HepG2 (cell line): ENCODE data around the gene PKM. TPM values are rescaled to one million over a fixed set of nuclear protein-coding genes. Genes with fewer than 3 reads are reported as not detected.

Experiments
- ATF7-NPFF ChIP-seq: sonication (generic); formaldehyde crosslinking; IDR thresholded peaks from 2 replicates; pipeline ENCODE4 v1.8.1; 2023; ENCODE audit warnings: mild to moderate bottlenecking, low read depth, missing genetic modification reagents, moderate library complexity
- BRF2 ChIP-seq: sonication (generic); formaldehyde crosslinking; IDR thresholded peaks from 2 replicates; pipeline ENCODE4 v1.8.1; 2022; ENCODE audit warnings: mild to moderate bottlenecking, missing genetic modification reagents
- CBX5 ChIP-seq: sonication (generic); formaldehyde crosslinking; IDR thresholded peaks from 2 replicates; pipeline ENCODE4 v1.4.0; 2020; ENCODE audit warnings: missing genetic modification reagents, borderline replicate concordance
- CEBPB ChIP-seq: IDR thresholded peaks from 2 replicates; pipeline ENCODE4 v1.6.1; 2011; ENCODE audit warnings: low read depth, low read length, improper control_type of control experiment, borderline replicate concordance
- CSRNP2 ChIP-seq: sonication (generic); formaldehyde crosslinking; conservative IDR thresholded peaks from 2 replicates; pipeline ENCODE4 v1.8.0; 2022; ENCODE audit warnings: low read depth, missing genetic modification reagents
- E2F1 ChIP-seq: sonication (generic); formaldehyde crosslinking; IDR thresholded peaks from 2 replicates; pipeline ENCODE4 v1.5.0; 2020; ENCODE audit warnings: missing genetic modification reagents
- FOSL1 ChIP-seq: sonication (generic); formaldehyde crosslinking; IDR thresholded peaks from 2 replicates; pipeline ENCODE4 v1.9.0; 2021; ENCODE audit warnings: missing genetic modification reagents, borderline replicate concordance
- GTF3A ChIP-seq: sonication (generic); formaldehyde crosslinking; conservative IDR thresholded peaks from 2 replicates; pipeline ENCODE4 v1.4.0; 2020; ENCODE audit warnings: mild to moderate bottlenecking, missing genetic modification reagents
- JUND ChIP-seq: sonication (generic); formaldehyde crosslinking; IDR thresholded peaks from 2 replicates; pipeline ENCODE4 v1.8.0; 2022; ENCODE audit warnings: mild to moderate bottlenecking, missing genetic modification reagents
- MEIS2 ChIP-seq: sonication (generic); formaldehyde crosslinking; IDR thresholded peaks from 2 replicates; pipeline ENCODE4 v1.9.0; 2021; ENCODE audit warnings: mild to moderate bottlenecking, missing genetic modification reagents
- MYNN ChIP-seq: sonication (generic); formaldehyde crosslinking; IDR thresholded peaks from 2 replicates; pipeline ENCODE4 v1.4.0; 2020; ENCODE audit warnings: mild to moderate bottlenecking, low read depth, missing genetic modification reagents
- NCOR1 ChIP-seq: fragments of 200-600 bp; sonication (generic); IDR thresholded peaks from 2 replicates; pipeline ENCODE4 v1.7.0; 2017; ENCODE audit warnings: antibody characterized with exemption, low read length, borderline replicate concordance
- NR2F1 ChIP-seq, 2 experiments: fragments of 450-650 bp in 1 of 2; formaldehyde crosslinking in 1 of 2; IDR thresholded peaks; 2 replicates each; pipeline versions ENCODE4 v1.5.0 to v1.6.1; 2016 to 2020; ENCODE audit warnings: mild to moderate bottlenecking in 1 of 2, missing compliant biosample characterization in 1 of 2, missing genetic modification reagents in 1 of 2, moderate library complexity in 1 of 2
- REXO4 ChIP-seq: sonication (generic); formaldehyde crosslinking; IDR thresholded peaks from 2 replicates; pipeline ENCODE4 v1.8.0; 2022; ENCODE audit warnings: missing genetic modification reagents, mild to moderate bottlenecking, borderline replicate concordance
- ZBTB34 ChIP-seq: sonication (generic); formaldehyde crosslinking; IDR thresholded peaks from 2 replicates; pipeline ENCODE4 v1.8.0; 2022; ENCODE audit warnings: mild to moderate bottlenecking, missing genetic modification reagents
- ZMAT3 ChIP-seq: sonication (generic); formaldehyde crosslinking; conservative IDR thresholded peaks from 2 replicates; pipeline ENCODE4 v1.7.0; 2021; ENCODE audit warnings: missing genetic modification reagents
- ZNF124 ChIP-seq: sonication (generic); formaldehyde crosslinking; IDR thresholded peaks from 2 replicates; pipeline ENCODE4 v1.4.0; 2020; ENCODE audit warnings: missing genetic modification reagents
- ZNF276 ChIP-seq: sonication (generic); formaldehyde crosslinking; IDR thresholded peaks from 2 replicates; pipeline ENCODE4 v1.4.0; 2020; ENCODE audit warnings: mild to moderate bottlenecking, low read depth, missing genetic modification reagents
- ZNF3 ChIP-seq: IDR thresholded peaks from 2 replicates; pipeline ENCODE4 v1.7.0; 2017; ENCODE audit warnings: inconsistent platforms
- ZNF660 ChIP-seq: sonication (generic); formaldehyde crosslinking; IDR thresholded peaks from 2 replicates; pipeline ENCODE4 v1.5.1; 2020; ENCODE audit warnings: mild to moderate bottlenecking, low read depth, missing genetic modification reagents, borderline replicate concordance
- ZNF670 ChIP-seq: sonication (generic); formaldehyde crosslinking; IDR thresholded peaks from 2 replicates; pipeline ENCODE4 v1.8.0; 2022; ENCODE audit warnings: mild to moderate bottlenecking, missing genetic modification reagents, borderline replicate concordance
- ZNF713 ChIP-seq: sonication (generic); formaldehyde crosslinking; IDR thresholded peaks from 2 replicates; pipeline ENCODE4 v1.4.0; 2020; ENCODE audit warnings: mild to moderate bottlenecking, missing genetic modification reagents
- polyA plus RNA-seq, 8 experiments: library from polyadenylated mRNA; depleted of rRNA in 3 of 8; stranded (reverse) in 7 of 8; unstranded in 1 of 8; fragments of >200 nt; fragmentation: Illumina TruSeq in 4 of 8; extraction: Trizol in 4 of 8; gene quantifications; 2 replicates each; pipeline versions ENCODE4 v1.2.1 to v1.2.3, GENCODE V29; 2011 to 2016; ENCODE audit warnings: low read depth in 4 of 8, missing spikeins in 1 of 8, mixed read lengths in 1 of 8; ENCODE audit not compliant: insufficient read depth in 1 of 8
- total RNA-seq, 5 experiments: library from RNA; depleted of rRNA; stranded (reverse); fragments of >200 nt; fragmentation: Illumina TruSeq; extraction: Trizol; gene quantifications; 2 replicates each; pipeline ENCODE4 v1.2.3, GENCODE V29; 2016; ENCODE audit warnings: low read depth in 1 of 5

Gene PKM
- total and polyA plus RNA-seq, 2 of the 13 experiments (the other 11 are each of a cell fraction or from before 2014, with no cell fraction given) = 488 to 780 TPM

GRCh38 chr15:72231066-72231832, at the start of gene PKM (continued):
- peak; percentile 83 for TF ChIP-seq ZNF276 (CRISPR knock-in tag)
- peak; percentile 74; the same call in 1 of the 2 replicates for TF ChIP-seq NCOR1
- 0 out of 2 replicates have a peak, but pooled peaks have one; percentile 3 for TF ChIP-seq MYNN (CRISPR knock-in tag)
- no peak; the same call in 1 of the 2 replicates for TF ChIP-seq JUND (CRISPR knock-in tag)
- TF ChIP-seq E2F1 (CRISPR knock-in tag) = peak; percentile 69; the same call in 1 of the 2 replicates
- TF ChIP-seq CEBPB = no peak
- no peak for TF ChIP-seq ZNF660 (CRISPR knock-in tag)
- TF ChIP-seq BRF2 (CRISPR knock-in tag) = peak; percentile 13; the same call in 1 of the 2 replicates
- no peak for TF ChIP-seq ZBTB34
- no peak for TF ChIP-seq CSRNP2 (CRISPR knock-in tag)
- no peak for TF ChIP-seq ZNF3 (CRISPR knock-in tag)
- TF ChIP-seq ZMAT3 = peak; percentile 47; the same call in 1 of the 2 replicates
- no peak for TF ChIP-seq FOSL1
- no peak for TF ChIP-seq ZNF713
- TF ChIP-seq NR2F1 (CRISPR knock-in tag; IDR thresholded peaks at IDR 0.05) = peak in 1 of 2 experiments; percentile 42; a peak in 2 of 4 replicates
- 0 out of 2 replicates have a peak, but pooled peaks have one; percentile 6 for TF ChIP-seq GTF3A (CRISPR knock-in tag)
- TF ChIP-seq ZNF670 (CRISPR knock-in tag) = 0 out of 2 replicates have a peak, but pooled peaks have one; percentile 12
- TF ChIP-seq ATF7-NPFF (CRISPR knock-in tag) = peak; percentile 83
- TF ChIP-seq CBX5 (CRISPR knock-in tag) = no peak
- TF ChIP-seq ZNF124 (CRISPR knock-in tag) = peak; percentile 79
- TF ChIP-seq REXO4 (CRISPR knock-in tag) = no peak
- peak; percentile 57; the same call in 1 of the 2 replicates for TF ChIP-seq MEIS2 (CRISPR knock-in tag)
